CD14-positive monocyte (primary cell): ENCODE measurements around the gene PLEKHG2. TPM values are rescaled to one million over a fixed set of nuclear protein-coding genes. Genes with fewer than 3 reads are reported as not detected.

Experiments used
- DNase-seq, 3 donors: peaks; one replicate each; pipeline ENCODE4 v3.0.0-alpha.2; 2011 to 2022
- H2AFZ ChIP-seq: 2 replicates; pipeline ENCODE4 v1.6.0; 2012; ENCODE audit warnings: mild to moderate bottlenecking, low read depth, low read length, inconsistent platforms; ENCODE audit not compliant: insufficient read depth, poor library complexity, severe bottlenecking
- H3K27ac ChIP-seq, 2 donors: 1 replicate in 1 of 2; 2 replicates in 1 of 2; pipeline ENCODE4 v1.5.1; 2012 to 2013; ENCODE audit warnings: low read length in 2 of 2, control low read depth in 1 of 2, inconsistent platforms in 1 of 2, low read depth in 1 of 2, mild to moderate bottlenecking in 1 of 2
- H3K27me3 ChIP-seq, 2 donors: one replicate each; pipeline versions ENCODE4 v1.6.0 to v1.6.1; 2011 to 2013; ENCODE audit warnings: low read length in 2 of 2; ENCODE audit not compliant: control insufficient read depth in 2 of 2, insufficient read depth in 2 of 2
- H3K36me3 ChIP-seq, 2 donors: replicated peaks in 1 of 2; 1 replicate in 1 of 2; 2 replicates in 1 of 2; pipeline versions ENCODE4 v1.5.1 to v1.6.1; 2012 to 2013; ENCODE audit warnings: low read length in 2 of 2, control low read depth in 1 of 2, inconsistent platforms in 1 of 2, mild to moderate bottlenecking in 1 of 2; ENCODE audit not compliant: insufficient read depth in 2 of 2, control insufficient read depth in 1 of 2
- H3K4me1 ChIP-seq, 2 donors: 1 replicate in 1 of 2; 2 replicates in 1 of 2; pipeline versions ENCODE4 v1.5.1 to v1.6.1; 2012 to 2013; ENCODE audit warnings: low read length in 2 of 2, control low read depth in 1 of 2, inconsistent platforms in 1 of 2, mild to moderate bottlenecking in 1 of 2, moderate library complexity in 1 of 2; ENCODE audit not compliant: insufficient read depth in 2 of 2, control insufficient read depth in 1 of 2
- H3K4me2 ChIP-seq: replicated peaks from 2 replicates; pipeline ENCODE3; 2012; ENCODE audit warnings: low read length, moderate library complexity, mild to moderate bottlenecking; ENCODE audit not compliant: poor library complexity, severe bottlenecking; ENCODE audit errors: extremely low read depth
- H3K4me3 ChIP-seq, 3 experiments: fragments of 200-600 bp in 1 of 3; sonication (generic) in 1 of 3; replicated peaks in 1 of 3; 1 replicate in 2 of 3; 2 replicates in 1 of 3; pipeline ENCODE4 v1.5.1; 2011 to 2013; ENCODE audit warnings: low read length in 3 of 3, mild to moderate bottlenecking in 3 of 3, control low read depth in 2 of 3, low read depth in 2 of 3, inconsistent platforms in 1 of 3, moderate library complexity in 1 of 3
- H3K79me2 ChIP-seq: 2 replicates; pipeline ENCODE4 v1.6.0; 2012; ENCODE audit warnings: mild to moderate bottlenecking, control low read depth, inconsistent platforms, low read length, moderate library complexity; ENCODE audit not compliant: insufficient read depth
- H3K9ac ChIP-seq: 2 replicates; pipeline ENCODE4 v1.6.0; 2017; ENCODE audit warnings: low read length, mild to moderate bottlenecking; ENCODE audit not compliant: insufficient read depth, poor library complexity, severe bottlenecking
- H3K9me3 ChIP-seq, 2 donors: replicated peaks in 1 of 2; 1 replicate in 1 of 2; 2 replicates in 1 of 2; pipeline versions ENCODE4 v1.5.1 to v1.6.1; 2012 to 2013; ENCODE audit warnings: low read length in 2 of 2, control low read depth in 1 of 2; ENCODE audit not compliant: control insufficient read depth in 1 of 2, insufficient read depth in 1 of 2
- H4K20me1 ChIP-seq: 2 replicates; pipeline ENCODE4 v1.6.0; 2012; ENCODE audit warnings: mild to moderate bottlenecking, low read length, control low read depth, moderate library complexity; ENCODE audit not compliant: insufficient read depth
- H3K27ac Mint-ChIP-seq, 7 donors: one replicate each; pipeline ENCODE4 v1.8.0; 2020; ENCODE audit warnings: mild to moderate bottlenecking in 7 of 7, mixed read lengths in 7 of 7, moderate library complexity in 6 of 7, inconsistent platforms in 2 of 7
- H3K27me3 Mint-ChIP-seq, 3 donors: one replicate each; pipeline ENCODE4 v1.8.0; 2021 to 2022; ENCODE audit warnings: low read depth in 3 of 3, mild to moderate bottlenecking in 3 of 3, mixed read lengths in 3 of 3, moderate library complexity in 3 of 3, inconsistent platforms in 1 of 3
- H3K36me3 Mint-ChIP-seq, 2 donors: one replicate each; pipeline ENCODE4 v1.8.0; 2020; ENCODE audit warnings: mixed read lengths in 2 of 2, inconsistent platforms in 1 of 2, mild to moderate bottlenecking in 1 of 2
- H3K4me1 Mint-ChIP-seq: one replicate; pipeline ENCODE4 v1.8.0; 2020; ENCODE audit warnings: mild to moderate bottlenecking, mixed read lengths
- H3K4me3 Mint-ChIP-seq, 2 donors: one replicate each; pipeline ENCODE4 v1.8.0; 2020; ENCODE audit warnings: mild to moderate bottlenecking in 2 of 2, mixed read lengths in 2 of 2, moderate library complexity in 1 of 2
- H3K9me3 Mint-ChIP-seq, 7 donors: one replicate each; pipeline ENCODE4 v1.8.0; 2020 to 2022; ENCODE audit warnings: mixed read lengths in 7 of 7, mild to moderate bottlenecking in 6 of 7, moderate library complexity in 6 of 7, inconsistent platforms in 2 of 7
- WGBS: methylation state at CpG from one replicate; pipeline ENCODE4 v1.1.5; 2013; ENCODE audit warnings: missing lambda C conversion rate; ENCODE audit not compliant: insufficient coverage; 5-methylcytosine and 5-hydroxymethylcytosine counted together
- intact Hi-C, 2 donors: fragments of 100-400 bp; cut with micrococcal nuclease; formaldehyde crosslinking; loops; one replicate each; pipeline versions ENCODE4 v1.15.0 to v1.15.1; 2023
- polyA plus RNA-seq, 3 donors: library from polyadenylated mRNA; depleted of rRNA in 1 of 3; unstranded in 2 of 3; stranded (reverse) in 1 of 3; fragments of 300-500 nt in 2 of 3; fragments of >200 nt in 1 of 3; fragmentation: Illumina TruSeq in 2 of 3; gene quantifications; 1 replicate in 2 of 3; 2 replicates in 1 of 3; pipeline ENCODE4 v1.2.3, GENCODE V29; 2012 to 2021
- TF ChIP-seq, protein P1 (sequence below): fragments of 200-600 bp; IDR thresholded peaks from one replicate; pipeline ENCODE4 v1.8.0; 2022; ENCODE audit warnings: antibody characterized with exemption, mild to moderate bottlenecking

The PLEKHG2 gene
- polyA plus RNA-seq, 3 donors = 0.73 to 202 (median 1.2) TPM

- Histone ChIP-seq H3K4me2 (no peak overlapping the region), H3K79me2 (no peaks in the 10 kb centered on the region), H3K9me3 (no peaks in the 10 kb centered on the region), H3K27me3 (no peaks in the 10 kb centered on the region), H3K36me3 (peaks cover 64 to 92% of the 10 kb centered on the region in 2 donors), H3K4me1 (no peaks in the 10 kb centered on the region), H2AFZ (no peak overlapping the region), H3K9ac (no peak overlapping the region), H3K4me3 (no peak overlapping the region), H3K27ac (no peak overlapping the region), H4K20me1 (no peaks in the 10 kb centered on the region)
- Mint-ChIP-seq H3K27me3 (peaks cover 0 to 2% (median 0%) of the 10 kb centered on the region in 3 donors), H3K4me1 (no peaks in the 10 kb centered on the region), H3K9me3 (no peaks in the 10 kb centered on the region), H3K4me3 (no peak overlapping the region), H3K36me3 (peaks cover 71 to 88% of the 10 kb centered on the region in 2 donors), H3K27ac (peak overlapping the region in 2 of 7 donors; percentile 3 to 46)
- WGBS = no CpG with 5 or more reads among the region's 1 CpG
- no peak for DNase-seq
- intact Hi-C loops = no loop called here
- TF ChIP-seq, protein P1, sequence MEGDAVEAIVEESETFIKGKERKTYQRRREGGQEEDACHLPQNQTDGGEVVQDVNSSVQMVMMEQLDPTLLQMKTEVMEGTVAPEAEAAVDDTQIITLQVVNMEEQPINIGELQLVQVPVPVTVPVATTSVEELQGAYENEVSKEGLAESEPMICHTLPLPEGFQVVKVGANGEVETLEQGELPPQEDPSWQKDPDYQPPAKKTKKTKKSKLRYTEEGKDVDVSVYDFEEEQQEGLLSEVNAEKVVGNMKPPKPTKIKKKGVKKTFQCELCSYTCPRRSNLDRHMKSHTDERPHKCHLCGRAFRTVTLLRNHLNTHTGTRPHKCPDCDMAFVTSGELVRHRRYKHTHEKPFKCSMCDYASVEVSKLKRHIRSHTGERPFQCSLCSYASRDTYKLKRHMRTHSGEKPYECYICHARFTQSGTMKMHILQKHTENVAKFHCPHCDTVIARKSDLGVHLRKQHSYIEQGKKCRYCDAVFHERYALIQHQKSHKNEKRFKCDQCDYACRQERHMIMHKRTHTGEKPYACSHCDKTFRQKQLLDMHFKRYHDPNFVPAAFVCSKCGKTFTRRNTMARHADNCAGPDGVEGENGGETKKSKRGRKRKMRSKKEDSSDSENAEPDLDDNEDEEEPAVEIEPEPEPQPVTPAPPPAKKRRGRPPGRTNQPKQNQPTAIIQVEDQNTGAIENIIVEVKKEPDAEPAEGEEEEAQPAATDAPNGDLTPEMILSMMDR = no peak
These were observed 46.9 kb upstream of the PLEKHG2 start for GRCh38 chr19:39365531-39365930.

GRCh38 chr19:39369200-39369599 is 43.3 kb upstream of the PLEKHG2 start:
- Histone ChIP-seq H2AFZ (no peak overlapping the region), H3K27ac (no peak overlapping the region), H3K4me2 (no peak overlapping the region), H3K36me3 (peaks cover 69 to 94% of the 10 kb centered on the region in 2 donors), H3K9me3 (no peaks in the 10 kb centered on the region), H3K4me1 (no peaks in the 10 kb centered on the region), H3K9ac (no peak overlapping the region), H3K27me3 (no peaks in the 10 kb centered on the region), H4K20me1 (no peaks in the 10 kb centered on the region), H3K79me2 (no peaks in the 10 kb centered on the region), H3K4me3 (no peak overlapping the region)
- no peaks in the 10 kb centered on the region for H3K9me3 Mint-ChIP-seq
- H3K4me3 Mint-ChIP-seq = no peak overlapping the region
- H3K27me3 Mint-ChIP-seq = no peaks in the 10 kb centered on the region
- H3K36me3 Mint-ChIP-seq = peaks cover 66 to 84% of the 10 kb centered on the region in 2 donors
- no peaks in the 10 kb centered on the region for H3K4me1 Mint-ChIP-seq
- no peak for DNase-seq
- H3K27ac Mint-ChIP-seq = peak overlapping the region in 1 of 7 donors; percentile 61
- 100% methylated on average over 1 of the region's 2 CpGs for WGBS
- TF ChIP-seq, protein P1 = no peak
- intact Hi-C loops = no loop called here
